ENCODE data around the gene FAAP20.

Gene FAAP20

DNA sequence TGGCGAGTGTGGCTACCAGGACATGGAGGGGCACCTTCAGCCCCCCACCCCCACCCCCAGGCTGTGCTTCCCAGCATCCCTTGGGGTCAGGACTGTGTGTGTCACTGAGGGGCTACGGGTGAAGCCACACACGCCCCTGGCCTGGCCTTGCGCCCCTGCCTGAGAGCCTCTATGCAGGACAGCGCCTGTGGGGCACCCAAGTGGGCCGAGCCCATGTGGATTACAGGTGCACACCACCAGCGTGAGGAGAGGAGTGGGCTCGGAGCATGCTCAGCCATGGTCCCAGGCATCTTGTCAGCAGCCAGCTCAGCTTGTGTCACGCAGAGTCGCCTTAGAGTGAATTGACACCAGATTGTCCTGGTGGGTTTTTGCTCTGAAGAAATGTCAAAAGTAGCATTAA is 27.9 kb downstream of the FAAP20 start:
- TF ChIP-seq ZFX (IDR thresholded peaks at IDR 0.05), result no peak
- TF ChIP-seq, protein P1, sequence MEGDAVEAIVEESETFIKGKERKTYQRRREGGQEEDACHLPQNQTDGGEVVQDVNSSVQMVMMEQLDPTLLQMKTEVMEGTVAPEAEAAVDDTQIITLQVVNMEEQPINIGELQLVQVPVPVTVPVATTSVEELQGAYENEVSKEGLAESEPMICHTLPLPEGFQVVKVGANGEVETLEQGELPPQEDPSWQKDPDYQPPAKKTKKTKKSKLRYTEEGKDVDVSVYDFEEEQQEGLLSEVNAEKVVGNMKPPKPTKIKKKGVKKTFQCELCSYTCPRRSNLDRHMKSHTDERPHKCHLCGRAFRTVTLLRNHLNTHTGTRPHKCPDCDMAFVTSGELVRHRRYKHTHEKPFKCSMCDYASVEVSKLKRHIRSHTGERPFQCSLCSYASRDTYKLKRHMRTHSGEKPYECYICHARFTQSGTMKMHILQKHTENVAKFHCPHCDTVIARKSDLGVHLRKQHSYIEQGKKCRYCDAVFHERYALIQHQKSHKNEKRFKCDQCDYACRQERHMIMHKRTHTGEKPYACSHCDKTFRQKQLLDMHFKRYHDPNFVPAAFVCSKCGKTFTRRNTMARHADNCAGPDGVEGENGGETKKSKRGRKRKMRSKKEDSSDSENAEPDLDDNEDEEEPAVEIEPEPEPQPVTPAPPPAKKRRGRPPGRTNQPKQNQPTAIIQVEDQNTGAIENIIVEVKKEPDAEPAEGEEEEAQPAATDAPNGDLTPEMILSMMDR (conservative IDR thresholded peaks at IDR 0.05), result no peak
- H3K27ac ChIP-seq, result no peak overlapping the region

- TF ChIP-seq, protein P1 (conservative IDR thresholded peaks at IDR 0.05), result no peak
- TF ChIP-seq ZFX (IDR thresholded peaks at IDR 0.05), result no peak
- H3K27ac ChIP-seq, result no peak overlapping the region
These were observed 28.3 kb downstream of the FAAP20 start for GRCh38 chr1:2166254-2166653.

DNA sequence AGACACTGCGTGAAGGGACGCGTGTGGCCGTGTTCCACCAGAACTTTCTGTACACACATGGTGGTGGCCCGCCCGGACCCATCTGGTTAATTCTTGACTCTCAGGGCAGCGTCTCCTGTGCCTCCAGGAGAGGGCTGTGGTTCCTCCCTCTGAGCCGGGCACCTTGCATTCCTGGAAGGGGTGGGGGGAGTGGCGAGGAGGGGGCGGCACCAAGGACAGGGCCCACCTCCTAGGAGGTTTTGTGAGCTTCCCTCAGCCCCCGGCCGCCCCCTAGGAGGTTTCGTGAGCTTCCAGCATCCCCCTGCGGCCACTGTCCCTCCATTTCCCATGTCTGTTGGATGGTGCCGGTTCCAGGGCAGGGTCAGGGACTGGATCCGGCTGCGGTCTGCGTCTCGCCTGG is 28.9 kb downstream of the FAAP20 start:
- no peak overlapping the region for H3K27ac ChIP-seq
- TF ChIP-seq, protein P1 (conservative IDR thresholded peaks at IDR 0.05), result no peak

DNA sequence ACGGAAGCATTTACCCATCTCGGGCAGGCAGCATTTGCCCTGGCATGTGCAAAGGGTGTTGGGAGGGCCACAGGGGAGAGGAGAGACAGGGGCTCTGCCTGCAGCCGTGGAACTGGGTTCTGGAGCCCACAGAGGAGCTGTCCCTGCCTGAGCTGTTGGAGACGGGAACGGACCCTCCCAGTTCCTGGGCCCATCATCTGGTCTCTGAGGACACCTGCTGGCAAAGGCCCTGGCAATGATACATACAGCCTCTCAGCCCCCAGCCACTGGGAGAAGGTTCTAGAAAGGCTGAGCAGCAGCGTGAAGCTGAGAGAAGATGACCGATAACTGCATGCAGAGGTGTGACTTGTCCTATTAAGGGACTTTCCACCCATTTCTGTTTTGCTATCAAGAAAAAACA is 31.4 kb downstream of the FAAP20 start:
- no peak for TF ChIP-seq ZFX (IDR thresholded peaks at IDR 0.05)
- TF ChIP-seq, protein P1 (conservative IDR thresholded peaks at IDR 0.05), result no peak
- H3K27ac ChIP-seq, result no peak overlapping the region

- no peak overlapping the region for H3K27ac ChIP-seq
- TF ChIP-seq, protein P1 (conservative IDR thresholded peaks at IDR 0.05), result no peak
- no peak for TF ChIP-seq ZFX (IDR thresholded peaks at IDR 0.05)
These were observed 33.9 kb downstream of the FAAP20 start for GRCh38 chr1:2160451-2161300.

DNA sequence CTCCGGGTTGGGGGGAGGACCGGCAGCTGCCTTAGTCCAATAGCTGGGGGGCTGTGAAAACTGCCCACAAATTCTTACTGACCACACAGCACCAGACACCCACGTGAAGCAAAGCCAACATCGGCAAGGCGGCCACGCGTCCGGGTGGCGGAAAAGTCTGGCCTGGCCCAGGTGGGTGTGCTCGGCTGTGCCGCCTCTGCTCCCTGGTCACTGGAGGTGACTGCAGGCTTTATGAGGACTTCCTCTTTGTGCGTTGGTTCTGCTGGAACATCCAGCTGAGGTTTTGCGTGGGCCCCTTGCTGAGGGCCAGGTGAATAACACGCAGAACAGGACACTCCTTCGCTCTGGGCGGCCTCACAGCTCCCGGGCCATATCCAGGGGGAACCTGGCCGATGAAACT is 35.4 kb downstream of the FAAP20 start:
- H3K27ac ChIP-seq, result no peak overlapping the region
- TF ChIP-seq, protein P1 (conservative IDR thresholded peaks at IDR 0.05), result no peak
- no peak for TF ChIP-seq ZFX (IDR thresholded peaks at IDR 0.05)

DNA sequence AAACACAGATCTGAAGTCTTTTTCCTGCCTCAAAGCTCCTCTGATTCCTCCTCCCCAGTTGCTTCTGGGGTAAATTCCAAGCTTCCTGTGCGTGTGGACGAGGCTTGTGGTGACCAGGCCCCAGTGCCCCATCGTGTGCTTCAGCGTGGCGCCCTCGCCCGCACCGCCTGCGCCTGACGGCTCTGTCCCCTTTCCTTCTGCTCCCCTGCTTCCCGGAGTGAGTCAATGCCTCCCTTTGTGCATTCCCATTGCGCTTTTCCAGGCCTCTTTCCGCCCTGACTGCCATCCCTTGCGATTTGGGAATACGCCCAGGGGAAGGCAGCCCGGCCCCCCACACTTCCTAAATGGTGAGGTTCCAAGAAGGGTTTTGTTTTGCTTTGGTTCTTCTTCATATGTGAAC is 36.3 kb downstream of the FAAP20 start:
- TF ChIP-seq, protein P1 (conservative IDR thresholded peaks at IDR 0.05), result no peak
- TF ChIP-seq ZFX (IDR thresholded peaks at IDR 0.05), result no peak
- no peak overlapping the region for H3K27ac ChIP-seq
